MM.1S (cell line): Measurements from ENCODE around the gene SKAP2.

Experiments used
- DNase-seq: peaks from one replicate; pipeline ENCODE4 v3.0.0-alpha.2; 2015
- H2AFZ ChIP-seq: fragments of 300-600 bp; sonication (generic); 2 replicates; pipeline ENCODE4 v1.6.0; 2016; ENCODE audit warnings: antibody characterized with exemption, low read length
- H3F3A ChIP-seq: fragments of 300-600 bp; sonication (generic); 2 replicates; pipeline ENCODE4 v1.6.1; 2016; ENCODE audit warnings: mild to moderate bottlenecking, antibody characterized with exemption, low read length, moderate library complexity, mixed read lengths; ENCODE audit not compliant: insufficient read depth
- H3K27ac ChIP-seq: fragments of 300-600 bp; sonication (generic); 2 replicates; pipeline ENCODE4 v1.5.1; 2016; ENCODE audit warnings: mild to moderate bottlenecking, low read length
- H3K27me3 ChIP-seq: fragments of 300-600 bp; sonication (generic); replicated peaks from 2 replicates; pipeline ENCODE4 v1.6.0; 2016; ENCODE audit warnings: low read length; ENCODE audit not compliant: insufficient read depth
- H3K36me3 ChIP-seq: fragments of 300-600 bp; sonication (generic); replicated peaks from 2 replicates; pipeline ENCODE4 v1.6.1; 2016; ENCODE audit warnings: mild to moderate bottlenecking, low read length, mixed read lengths; ENCODE audit not compliant: insufficient read depth
- H3K4me1 ChIP-seq: fragments of 300-600 bp; sonication (generic); 2 replicates; pipeline ENCODE4 v1.6.1; 2016; ENCODE audit warnings: low read length, mixed read lengths
- H3K4me2 ChIP-seq: fragments of 300-600 bp; sonication (generic); 2 replicates; pipeline ENCODE4 v1.6.0; 2016; ENCODE audit warnings: low read depth, low read length
- H3K4me3 ChIP-seq: fragments of 300-600 bp; sonication (generic); 2 replicates; pipeline ENCODE4 v1.5.1; 2016; ENCODE audit warnings: low read length, mixed read lengths
- H3K79me2 ChIP-seq: fragments of 300-600 bp; sonication (generic); 2 replicates; pipeline ENCODE4 v1.6.1; 2016; ENCODE audit warnings: mixed run types, low read length, mixed read lengths
- H3K9ac ChIP-seq: fragments of 300-600 bp; sonication (generic); 2 replicates; pipeline ENCODE4 v1.6.1; 2016; ENCODE audit warnings: low read length, mixed read lengths
- H3K9me2 ChIP-seq: fragments of 300-600 bp; sonication (generic); replicated peaks from 2 replicates; pipeline ENCODE4 v1.6.1; 2016; ENCODE audit warnings: mild to moderate bottlenecking, low read length, mixed read lengths; ENCODE audit not compliant: insufficient read depth
- H3K9me3 ChIP-seq: fragments of 300-600 bp; sonication (generic); replicated peaks from 2 replicates; pipeline ENCODE4 v1.6.1; 2016; ENCODE audit warnings: mild to moderate bottlenecking, low read length, mixed read lengths; ENCODE audit not compliant: insufficient read depth
- H4K20me1 ChIP-seq: fragments of 300-600 bp; sonication (generic); 2 replicates; pipeline ENCODE4 v1.6.1; 2016; ENCODE audit warnings: mild to moderate bottlenecking, low read length, moderate library complexity, mixed read lengths; ENCODE audit not compliant: insufficient read depth
- CTCF ChIP-seq: fragments of 300-600 bp; sonication (generic); IDR thresholded peaks from 2 replicates; pipeline ENCODE4 v1.5.1; 2016; ENCODE audit warnings: antibody characterized with exemption, low read length, mixed read lengths
- EZH2 ChIP-seq: fragments of 300-600 bp; sonication (generic); optimal IDR thresholded peaks from 2 replicates; pipeline ENCODE3; 2017; ENCODE audit warnings: low read depth, mild to moderate bottlenecking, antibody characterized with exemption, low read length, mixed read lengths
- EZH2phosphoT487 ChIP-seq: fragments of 300-600 bp; sonication (generic); IDR thresholded peaks from 2 replicates; pipeline ENCODE4 v1.6.1; 2018; ENCODE audit warnings: antibody characterized with exemption, low read length

SKAP2 gene

DNA sequence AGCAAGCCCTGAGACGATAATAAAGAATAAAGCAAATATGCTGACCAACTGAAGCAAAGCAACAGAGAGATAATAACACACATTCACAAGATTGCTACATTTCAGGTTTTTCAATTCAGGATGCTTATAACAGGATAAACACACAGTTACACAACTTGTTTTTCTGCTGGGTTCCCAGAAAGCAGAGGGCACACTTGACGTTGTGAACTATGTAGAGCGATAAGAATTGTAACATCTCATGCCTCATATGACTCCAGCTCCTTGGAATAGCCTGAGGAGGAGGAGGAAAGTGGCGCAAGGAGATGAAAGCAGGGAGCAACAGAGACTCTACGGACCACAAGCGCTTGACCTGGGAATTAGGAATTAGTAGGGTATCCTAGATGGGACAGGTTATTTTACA is 201.7 kb downstream of the SKAP2 start:
- DNase-seq, result no peak
- no peaks in the 10 kb centered on the region for H3K36me3 ChIP-seq
- no peaks in the 10 kb centered on the region; the same call in 1 of the 2 replicates for H3F3A ChIP-seq
- no peak overlapping the region for H3K4me2 ChIP-seq
- H3K27ac ChIP-seq, result no peak overlapping the region
- no peaks in the 10 kb centered on the region for H3K9me2 ChIP-seq
- TF ChIP-seq EZH2 (no peak), CTCF (no peak), EZH2phosphoT487 (no peak)
- no peaks in the 10 kb centered on the region for H3K4me1 ChIP-seq
- no peak overlapping the region for H2AFZ ChIP-seq
- no peak overlapping the region for H3K4me3 ChIP-seq
- H3K9me3 ChIP-seq, result no peaks in the 10 kb centered on the region
- H3K9ac ChIP-seq, result no peak overlapping the region
- peaks cover 5% of the 10 kb centered on the region; the same call in 1 of the 2 replicates for H3K27me3 ChIP-seq
- no peaks in the 10 kb centered on the region for H3K79me2 ChIP-seq
- H4K20me1 ChIP-seq, result no peaks in the 10 kb centered on the region

DNA sequence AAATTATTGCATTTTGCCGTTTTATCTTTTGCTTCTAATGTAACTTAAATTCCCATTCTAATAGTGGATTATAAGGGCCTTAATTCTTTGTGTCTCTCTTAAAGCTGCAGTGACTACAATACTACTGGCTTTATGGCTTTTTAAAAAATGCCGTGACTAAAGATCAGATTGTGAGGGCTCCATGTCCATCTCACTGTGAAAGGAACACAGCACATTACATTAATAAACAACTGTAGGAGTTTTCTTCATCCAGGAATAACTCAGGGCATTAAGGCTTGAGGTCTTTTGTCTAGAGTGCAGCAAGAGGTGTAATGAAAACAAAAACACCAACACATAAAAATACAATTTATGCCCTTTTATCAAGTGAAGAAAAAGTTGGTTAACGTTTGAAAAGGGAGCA is 205.3 kb downstream of the SKAP2 start:
- no peak overlapping the region for H3K4me3 ChIP-seq
- H3K79me2 ChIP-seq, result no peaks in the 10 kb centered on the region
- no peaks in the 10 kb centered on the region for H3K9me2 ChIP-seq
- no peak overlapping the region for H3K4me2 ChIP-seq
- TF ChIP-seq EZH2phosphoT487 (no peak), CTCF (no peak), EZH2 (no peak)
- H3K27ac ChIP-seq, result no peak overlapping the region
- no peaks in the 10 kb centered on the region for H4K20me1 ChIP-seq
- no peaks in the 10 kb centered on the region; the same call in 1 of the 2 replicates for H3K27me3 ChIP-seq
- no peaks in the 10 kb centered on the region for H3K9me3 ChIP-seq
- no peaks in the 10 kb centered on the region for H3F3A ChIP-seq
- H2AFZ ChIP-seq, result no peak overlapping the region
- no peaks in the 10 kb centered on the region for H3K36me3 ChIP-seq
- H3K9ac ChIP-seq, result no peak overlapping the region
- no peak for DNase-seq
- H3K4me1 ChIP-seq, result no peaks in the 10 kb centered on the region

DNA sequence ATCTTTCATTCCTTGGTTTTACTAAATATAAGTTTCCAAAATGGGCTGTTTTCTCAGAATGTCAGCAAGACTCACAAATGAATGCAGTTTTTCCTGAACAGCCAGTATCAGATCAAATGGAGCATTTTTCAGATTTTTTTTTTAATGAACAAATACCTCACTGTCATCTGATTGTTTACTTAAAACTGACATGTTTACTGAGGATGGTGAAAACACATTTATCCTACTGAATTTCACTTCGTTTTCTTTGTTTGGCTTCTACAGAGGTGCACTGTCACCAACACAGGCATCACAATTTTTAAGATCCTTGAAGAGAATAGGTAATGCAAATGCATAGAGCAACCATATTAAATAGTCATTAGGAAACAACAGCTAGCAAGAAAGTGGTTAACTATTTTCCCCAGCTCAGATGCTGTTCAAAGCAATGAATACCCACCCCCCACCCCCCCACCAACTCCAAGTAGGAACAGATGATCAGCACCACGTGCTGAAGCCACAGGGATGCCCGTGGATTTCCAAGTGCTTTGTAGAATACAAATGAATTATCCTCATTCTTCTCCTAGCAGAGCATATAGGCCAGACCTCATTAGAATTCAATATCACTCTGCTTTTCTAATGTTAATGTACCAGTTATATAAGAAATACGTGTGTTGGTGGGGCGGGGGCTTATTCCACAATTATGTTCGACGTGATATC is 205.9 kb downstream of the SKAP2 start:
- no peak overlapping the region for H2AFZ ChIP-seq
- H3K4me3 ChIP-seq, result no peak overlapping the region
- H3K9ac ChIP-seq, result no peak overlapping the region
- TF ChIP-seq CTCF (no peak), EZH2 (no peak), EZH2phosphoT487 (no peak)
- H3F3A ChIP-seq, result no peaks in the 10 kb centered on the region
- no peak for DNase-seq
- no peaks in the 10 kb centered on the region; the same call in 1 of the 2 replicates for H3K27me3 ChIP-seq
- H3K4me1 ChIP-seq, result no peaks in the 10 kb centered on the region
- H3K27ac ChIP-seq, result no peak overlapping the region
- H3K9me2 ChIP-seq, result no peaks in the 10 kb centered on the region
- no peaks in the 10 kb centered on the region for H3K36me3 ChIP-seq
- no peaks in the 10 kb centered on the region for H3K79me2 ChIP-seq
- no peak overlapping the region for H3K4me2 ChIP-seq
- H3K9me3 ChIP-seq, result no peaks in the 10 kb centered on the region
- H4K20me1 ChIP-seq, result no peaks in the 10 kb centered on the region
